Measurements from ENCODE around the gene DISC1.
"Not testable (repeated sequence)": the region's sequence is repeated elsewhere in the genome, so short reads cannot be mapped to it uniquely, and the experiment has no call there.

DISC1 gene

GRCh38 chr1:231626535-231626950, at the start of gene DISC1:
Gene DISC1, plus strand, starts transcription at chr1:231626790. Its CDS starts 78 bp downstream, at chr1:231626868.
- peak; percentile 50 for DNase-seq

GRCh38 chr1:231576804-231577718, 49.5 kb upstream of the DISC1 start:
- DNase-seq: no peak

DNA sequence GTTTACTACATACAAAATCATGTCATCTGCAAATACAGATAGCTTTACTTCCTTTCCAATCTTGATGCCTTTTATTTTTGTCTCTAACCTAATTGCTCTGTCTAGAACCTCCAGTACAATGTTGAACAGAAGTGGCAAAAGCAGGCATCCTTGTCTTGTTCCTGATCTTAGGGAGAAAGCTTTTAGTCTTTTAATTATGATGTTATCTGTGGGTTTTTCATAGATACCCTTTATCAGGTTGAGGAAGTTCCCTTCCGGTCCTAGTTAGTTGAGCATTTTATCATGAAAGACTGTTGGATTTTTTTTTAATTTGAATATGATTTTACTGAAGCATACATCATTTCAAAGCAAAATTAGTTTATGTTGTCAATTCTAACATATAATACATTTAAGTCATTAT, 45.7 kb upstream of the DISC1 start:
- no peak for DNase-seq

DNA sequence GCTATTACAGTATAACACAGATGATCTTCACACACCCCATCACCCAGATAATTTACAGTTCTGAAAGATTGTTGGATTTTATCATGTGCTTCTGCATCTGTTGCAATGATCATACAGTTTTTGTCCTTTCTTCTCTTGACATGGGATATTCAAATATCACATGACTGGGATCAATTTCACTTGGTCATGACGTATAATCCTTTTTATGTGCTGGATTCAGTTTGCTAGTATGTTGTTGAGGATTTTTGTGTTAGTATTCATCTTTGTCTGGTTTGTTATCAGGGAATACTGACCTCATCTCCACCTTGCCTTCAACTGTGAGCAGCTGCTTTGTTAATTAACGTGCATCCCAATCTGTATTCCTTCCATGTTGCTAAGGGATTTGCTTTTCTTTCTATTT, 44.7 kb upstream of the DISC1 start:
- no peak for DNase-seq

DNA sequence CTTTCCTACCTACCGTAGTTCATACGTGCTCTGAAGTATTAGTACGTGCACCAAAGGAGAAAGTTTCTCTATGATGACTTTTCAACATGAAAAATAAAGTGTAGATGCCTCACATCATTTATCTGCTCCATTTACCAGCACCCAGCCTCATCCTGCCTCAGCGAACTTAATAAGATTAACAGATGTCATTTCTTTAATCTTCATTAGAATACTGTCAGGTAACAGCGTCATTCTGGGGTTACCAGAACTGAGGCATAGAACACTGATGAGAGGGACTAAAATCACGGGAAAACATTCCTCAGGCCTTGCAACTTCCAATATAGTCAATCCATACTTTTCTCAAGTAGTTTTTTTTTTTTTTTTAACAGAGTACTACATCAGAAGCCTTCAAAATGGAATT, 43.2 kb upstream of the DISC1 start:
- DNase-seq: no peak

DNA sequence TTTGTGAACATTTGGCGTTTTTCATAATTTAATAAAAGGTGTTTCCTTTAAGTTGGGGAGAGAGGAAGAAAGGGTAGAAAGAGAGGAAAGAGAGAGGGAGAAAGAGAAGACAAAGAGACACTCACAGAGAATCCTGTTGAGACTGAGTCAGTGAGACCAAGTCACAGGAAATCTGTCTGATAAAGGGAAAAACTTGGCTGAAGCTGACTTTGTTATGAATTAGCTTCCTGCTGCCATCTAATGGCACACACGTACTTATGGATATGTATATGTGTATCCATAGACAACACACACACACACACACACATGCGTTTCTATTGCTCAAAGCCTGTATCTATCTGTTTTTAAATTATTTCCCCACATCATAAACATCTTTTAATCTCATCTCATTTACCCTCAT, 42.5 kb upstream of the DISC1 start:
- no peak for DNase-seq

GRCh38 chr1:231584921-231585320, 41.7 kb upstream of the DISC1 start:
- DNase-seq: no peak

DNA sequence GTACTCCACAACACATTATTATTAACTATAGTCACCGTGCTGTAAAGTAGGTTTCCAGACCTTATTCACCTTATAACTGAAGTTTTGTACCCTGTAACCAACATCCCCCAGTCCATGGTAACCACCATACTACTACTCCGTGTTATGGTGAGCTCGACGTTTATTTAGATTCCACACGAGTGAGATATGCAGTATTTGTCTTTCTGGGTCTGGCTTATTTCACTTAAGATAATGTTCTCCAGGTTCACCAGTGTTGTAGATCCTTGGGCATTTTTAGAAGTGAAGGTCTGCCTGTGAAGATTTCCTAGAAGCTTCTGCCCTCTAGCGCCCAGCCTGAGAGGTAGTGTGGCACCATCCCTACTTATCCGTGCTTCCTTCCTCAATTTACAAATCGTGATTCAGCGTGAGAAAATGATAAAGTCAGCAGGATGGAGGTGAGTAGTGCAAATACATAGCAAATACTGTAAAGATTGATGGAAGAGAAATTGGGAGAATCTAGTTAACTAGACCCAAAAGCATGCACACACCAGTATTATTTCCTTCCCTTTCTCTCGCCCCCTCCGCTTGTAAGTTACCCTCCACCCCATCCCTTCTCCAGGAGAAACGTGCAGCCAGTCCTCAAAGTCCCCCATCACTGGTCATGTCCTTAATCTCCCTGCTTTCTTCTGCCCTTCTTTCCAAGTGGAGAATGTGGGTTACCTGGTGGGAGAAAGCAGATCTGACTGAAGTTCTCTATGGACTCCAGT, 36.0 kb upstream of the DISC1 start:
- peak; percentile 22 for DNase-seq

DNA sequence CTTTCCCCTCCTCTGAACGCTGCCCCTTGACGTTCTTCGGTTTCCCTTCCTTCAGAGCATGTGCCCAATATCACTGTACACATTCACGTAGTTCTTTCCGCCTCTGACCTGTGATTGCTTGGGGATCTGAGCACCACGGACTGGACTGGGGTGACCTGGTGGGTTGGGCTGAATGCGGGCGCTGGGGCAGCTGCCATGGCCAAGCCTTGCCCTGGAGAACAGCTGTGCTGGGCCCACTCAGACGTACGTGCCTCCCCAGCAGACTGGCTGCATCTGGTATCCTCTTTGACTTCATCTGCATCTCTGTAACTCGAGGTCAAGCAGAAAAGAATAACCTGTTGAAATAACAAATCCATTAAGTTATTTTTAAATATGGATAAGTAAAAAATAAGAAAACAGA, 35.1 kb upstream of the DISC1 start:
- DNase-seq: no peak

- DNase-seq: no peak
Observed at GRCh38 chr1:231592809-231593208, 33.8 kb upstream of the DISC1 start.

- not testable (repeated sequence) for DNase-seq
Observed at GRCh38 chr1:231593264-231593663, 33.3 kb upstream of the DISC1 start.

DNA sequence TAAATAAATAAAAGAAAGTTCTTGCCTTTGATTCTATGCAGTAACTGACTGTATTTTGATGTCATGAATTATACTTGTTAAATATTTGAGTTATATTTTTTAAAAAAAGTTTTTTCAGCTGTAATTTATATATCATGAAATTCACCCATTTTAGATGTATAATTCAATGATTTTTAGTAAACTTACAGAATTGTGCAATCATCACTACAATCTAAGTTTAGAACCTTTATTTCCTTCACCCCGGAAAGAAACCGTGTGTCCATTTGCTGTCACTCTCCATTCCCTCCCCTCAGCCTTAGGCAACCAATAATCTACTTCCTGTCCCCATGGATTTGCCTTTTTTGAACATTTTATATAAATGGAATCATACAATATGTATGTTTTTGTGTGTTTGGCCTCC, 32.5 kb upstream of the DISC1 start:
- no peak for DNase-seq

DNA sequence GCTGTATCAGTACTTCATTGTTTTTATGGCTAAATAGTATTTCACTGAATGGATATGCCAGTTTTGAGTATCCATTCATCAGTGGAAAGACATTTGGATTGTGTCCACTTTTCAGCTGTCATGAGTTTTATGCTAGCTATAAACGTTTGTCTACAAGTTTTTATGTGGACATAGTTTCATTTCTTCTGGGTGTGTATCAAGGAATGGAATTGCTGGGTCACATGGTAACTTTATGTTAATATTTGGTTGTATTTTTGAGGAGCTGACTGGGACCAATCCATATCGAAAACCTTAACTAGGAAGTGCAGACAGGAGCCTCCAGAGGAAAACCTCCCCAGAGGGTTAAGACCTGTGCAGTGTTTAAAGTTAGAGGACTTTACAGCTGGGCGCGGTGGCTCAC, 31.8 kb upstream of the DISC1 start:
- DNase-seq: no peak

DNA sequence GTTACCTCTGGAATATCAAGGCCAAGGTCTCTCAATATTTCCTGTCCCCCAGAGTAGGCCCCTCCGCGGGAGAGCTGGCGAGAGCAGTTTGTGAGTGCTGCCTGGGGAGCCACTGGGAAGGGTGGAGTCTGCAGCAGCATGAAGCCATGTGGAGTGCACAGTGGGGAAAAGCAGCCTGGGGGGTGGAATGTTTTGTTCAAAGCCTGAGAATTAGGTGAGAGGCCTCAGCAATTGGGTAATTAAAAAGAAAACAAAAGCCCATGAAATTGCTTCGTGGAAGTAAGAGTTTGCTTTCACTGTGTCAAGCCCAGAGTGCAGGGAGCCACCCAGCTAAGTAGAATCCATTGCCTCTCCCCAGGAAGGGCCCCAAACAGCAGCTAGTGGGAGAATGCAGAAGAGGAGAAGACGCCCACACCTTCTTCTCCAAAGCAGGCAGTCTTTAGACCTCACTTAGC, 30.2 kb upstream of the DISC1 start:
- no peak for DNase-seq

GRCh38 chr1:231597971-231598370, 28.6 kb upstream of the DISC1 start:
- no peak for DNase-seq

GRCh38 chr1:231600458-231600976, 26.1 kb upstream of the DISC1 start:
- DNase-seq: no peak

- no peak for DNase-seq
Observed at GRCh38 chr1:231601824-231602672, 24.5 kb upstream of the DISC1 start.

DNA sequence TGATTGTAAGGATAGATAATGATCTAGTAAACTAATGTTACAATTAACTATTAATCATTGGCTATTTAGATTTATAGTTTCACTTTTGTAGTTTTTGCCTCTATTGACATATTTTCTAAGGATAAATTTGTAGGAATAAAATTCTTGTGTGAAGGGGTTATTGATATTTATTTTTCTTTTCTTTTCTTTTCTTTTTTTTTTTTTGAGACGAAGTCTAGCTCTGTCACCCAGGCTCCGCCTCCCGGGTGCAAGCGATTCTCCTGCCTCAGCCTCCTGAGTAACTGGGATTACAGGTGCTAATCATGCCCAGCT, 24.0 kb upstream of the DISC1 start:
- DNase-seq: no peak

DNA sequence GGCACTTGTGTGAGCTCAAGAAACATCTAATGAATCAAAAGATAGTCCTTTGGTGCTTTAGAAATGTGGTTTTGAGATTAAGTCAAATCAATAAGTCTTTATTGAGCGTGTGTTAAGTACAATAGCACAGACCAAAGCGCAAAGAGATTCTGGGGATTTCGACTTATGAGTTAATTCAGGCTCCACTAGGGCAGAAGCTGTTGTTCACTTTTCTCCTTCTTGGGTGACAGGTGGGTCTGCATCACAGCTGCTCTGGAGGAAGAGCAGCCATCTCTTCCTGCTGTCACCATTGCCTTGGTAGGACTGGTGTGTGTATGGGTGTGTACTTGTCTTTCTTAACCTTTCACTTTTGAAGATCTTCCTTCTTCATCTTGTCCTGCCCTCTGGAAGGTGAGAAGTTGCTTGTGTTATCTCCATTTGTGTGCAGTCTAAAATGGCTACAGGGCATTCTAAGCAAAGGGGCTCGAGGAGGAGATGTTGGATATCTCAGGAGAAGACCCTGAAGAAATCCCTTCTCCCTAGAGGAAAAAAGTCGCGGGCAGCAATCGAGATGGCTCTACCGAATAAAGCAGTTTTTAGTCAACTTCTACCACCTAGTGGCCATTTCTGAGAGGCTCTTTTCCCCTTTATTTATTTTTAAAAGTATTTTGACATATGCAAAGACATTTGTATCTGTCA, 22.9 kb upstream of the DISC1 start:
- DNase-seq: peak; percentile 79

GRCh38 chr1:231604276-231604621, 22.3 kb upstream of the DISC1 start:
- DNase-seq: no peak

GRCh38 chr1:231605149-231606100, 21.2 kb upstream of the DISC1 start:
- no peak for DNase-seq
